ENCODE results near the gene ZNF146. TPM values are rescaled to one million over a fixed set of nuclear protein-coding genes. Genes with fewer than 3 reads are reported as not detected.
"Not testable (repeated sequence)": the region's sequence is repeated elsewhere in the genome, so short reads cannot be mapped to it uniquely, and the experiment has no call there.

ZNF146 gene
- 10 to 100 TPM; 13.6 to 13.7 TPM for total RNA-seq
- polyA plus RNA-seq (2013, experiment 1 of 2), result 66.3 TPM
- polyA plus RNA-seq (2013, experiment 2 of 2), result 58.7 TPM
- total RNA-seq, result 57.3 to 328 (median 180) reads per million in 172 experiments

DNA sequence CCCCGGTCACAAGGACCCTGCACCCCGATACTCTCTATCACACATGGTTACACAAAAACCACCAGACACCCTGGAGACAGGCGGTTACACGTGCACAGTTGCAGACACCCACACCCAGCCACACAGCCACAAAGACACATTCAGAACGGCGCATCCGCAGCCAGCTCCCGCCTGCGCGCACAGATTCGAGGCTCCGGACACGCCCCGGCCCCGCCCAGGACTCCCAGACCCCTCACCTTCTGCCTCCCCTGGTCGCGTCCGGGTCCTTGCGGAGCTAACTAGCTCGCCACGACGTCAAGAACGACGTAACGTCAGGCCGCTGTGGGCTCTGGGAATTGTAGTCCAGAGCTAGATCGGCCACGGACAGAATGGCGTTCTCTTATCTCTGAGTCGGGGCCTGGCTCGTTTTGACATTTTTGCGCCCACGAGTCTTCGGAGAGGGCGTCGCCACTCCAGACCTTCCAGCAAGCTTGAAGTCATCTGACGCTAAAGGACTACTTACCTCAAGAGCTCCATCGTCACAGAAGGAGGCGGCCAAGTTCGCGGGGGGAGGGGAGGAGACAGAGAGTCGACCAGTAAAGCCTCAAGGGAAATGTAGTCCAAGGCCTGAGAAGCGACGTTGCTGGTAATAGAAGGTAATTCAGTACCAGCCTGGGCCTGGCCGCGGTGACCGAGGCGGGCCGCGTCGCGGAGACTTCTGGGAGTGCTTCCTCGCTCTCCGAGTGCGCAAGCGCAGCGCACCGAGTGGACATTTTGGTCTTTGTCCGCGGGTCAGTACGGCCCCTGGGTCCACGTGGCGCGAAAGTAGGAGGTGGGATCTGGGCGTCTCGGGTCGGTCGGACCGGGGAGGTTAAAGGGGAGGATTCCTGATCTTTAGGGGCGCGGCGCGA lies at the start of gene ZNF146, which contains the start of gene ZNF565:
Gene ZNF146 (plus strand): TSS at position 721 of the 890 bp plus-strand sequence. CDS start 21,335 bp downstream, outside the sequence.
Gene ZNF565 (minus strand): TSS at position 280 of the 890 bp plus-strand sequence. CDS start 12,680 bp downstream, outside the sequence.
- Histone ChIP-seq H3K4me3 (ENCODE audit: low read length) (peak within 1 kb of the TSS; percentile 86), H3K27ac (ENCODE audit: low read depth in 1 of 2, low read length in 2 of 2) (peak within 1 kb of the TSS; percentile 93 to 99), H3K4me1 (ENCODE audit: insufficient read depth, low read length) (peaks cover 28% of the 10 kb centered on the region), H3K36me3 (ENCODE audit: insufficient read depth, low read length) (peaks cover 4% of the 10 kb centered on the region), H3K27me3 (ENCODE audit: control insufficient read depth in 1 of 2, insufficient read depth in 2 of 2, low read length in 2 of 2) (no peaks in the 10 kb centered on the region), H3K9me3 (ENCODE audit: control insufficient read depth in 1 of 2, insufficient read depth in 1 of 2, low read length in 2 of 2) (no peaks in the 10 kb centered on the region)
- Mint-ChIP-seq H3K9me3 (no peaks in the 10 kb centered on the region), H3K27ac (no peak within 1 kb of the TSS), H3K36me3 (ENCODE audit: low read depth) (peaks cover 13% of the 10 kb centered on the region), H3K27me3 (no peaks in the 10 kb centered on the region), H3K4me3 (no peak within 1 kb of the TSS), H3K4me1 (ENCODE audit: low read depth) (peaks cover 17% of the 10 kb centered on the region)
- CTCF ChIA-PET, result interaction anchor here (1.1 to 1.6 kb wide), 4 partner anchors 74 to 759 kb away, joined by 3 to 7 read pairs (median 4); partner anchors contain the start of genes CAPNS1 and POLR2I
- peak; percentile 84 for ATAC-seq (ENCODE audit: poor library complexity)
- DNase-seq, result peak; percentile 90 to 99 (median 94)
- TF ChIP-seq CTCF (IDR thresholded peaks at IDR 0.05), result no peak
- POLR2A ChIA-PET, result interaction anchor here (0.7 to 2.3 kb wide), 25 partner anchors 12 to 1565 kb away, joined by 3 to 34 read pairs (median 7); partner anchors contain the start of genes ALKBH6, CAPNS1, POLR2I and TBCB
- intact Hi-C loops (cut with DNase I, micrococcal nuclease), result loop anchor here (1.0 to 10.0 kb wide), 15 partner anchors 72 to 1693 kb away; partner anchors contain the start of genes SIPA1L3 (in 2 of the 2), WDR87 (in 2 of the 2), ZNF566 (in 2 of the 2) and CAPNS1 (in 1 of the 2)

DNA sequence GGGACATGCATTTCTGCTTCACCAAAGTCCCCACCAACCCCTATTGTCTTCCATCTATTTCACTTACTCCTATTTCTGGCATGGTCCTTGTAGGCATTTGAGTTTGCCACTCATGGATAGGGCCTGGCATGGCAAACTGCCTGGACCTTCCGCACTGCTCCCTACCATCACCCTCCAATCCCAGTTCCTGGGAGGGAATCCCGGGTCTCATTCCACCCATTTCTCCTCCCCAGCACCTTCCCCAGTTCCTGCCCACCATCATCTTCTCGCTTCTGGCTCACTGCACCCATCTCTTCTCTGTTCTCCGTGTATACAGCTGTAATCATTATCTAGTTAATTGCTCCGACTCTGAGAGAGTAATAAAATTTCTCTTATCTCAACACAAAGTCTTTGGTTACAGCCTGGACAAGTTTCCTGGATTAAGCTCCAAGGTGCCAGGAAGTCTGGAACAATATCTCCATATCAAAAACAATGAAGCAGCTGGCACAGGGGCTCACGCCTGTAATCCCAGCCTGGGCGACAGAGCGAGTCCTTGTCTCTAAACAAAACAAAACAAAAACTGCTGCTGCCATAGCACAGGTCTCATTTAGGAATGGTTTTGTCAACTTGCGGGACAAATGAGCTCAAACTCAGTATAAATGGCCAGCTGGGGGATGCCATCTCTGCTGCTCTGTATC lies 45.7 kb upstream of the ZNF146 start:
- Histone ChIP-seq H3K27ac (ENCODE audit: low read depth in 1 of 2, low read length in 2 of 2) (no peak overlapping the region), H3K4me3 (ENCODE audit: low read length) (no peak overlapping the region), H3K27me3 (ENCODE audit: control insufficient read depth in 1 of 2, insufficient read depth in 2 of 2, low read length in 2 of 2) (no peaks in the 10 kb centered on the region), H3K4me1 (ENCODE audit: insufficient read depth, low read length) (peaks cover 4% of the 10 kb centered on the region), H3K36me3 (ENCODE audit: insufficient read depth, low read length) (no peaks in the 10 kb centered on the region), H3K9me3 (ENCODE audit: control insufficient read depth in 1 of 2, insufficient read depth in 1 of 2, low read length in 2 of 2) (no peaks in the 10 kb centered on the region)
- Mint-ChIP-seq H3K36me3 (ENCODE audit: low read depth) (no peaks in the 10 kb centered on the region), H3K27me3 (no peaks in the 10 kb centered on the region), H3K27ac (no peak overlapping the region), H3K4me3 (no peak overlapping the region), H3K4me1 (ENCODE audit: low read depth) (peaks cover 4% of the 10 kb centered on the region), H3K9me3 (no peaks in the 10 kb centered on the region)
- POLR2A ChIA-PET, result interaction anchor here (1.4 to 2.3 kb wide), 2 partner anchors 41 to 54 kb away, joined by 7 to 12 read pairs; partner anchors contain the start of genes POLR2I and TBCB
- ATAC-seq (ENCODE audit: poor library complexity) (no peak), DNase-seq (no peak)
- intact Hi-C loops (cut with DNase I, micrococcal nuclease), result no loop called here
- TF ChIP-seq CTCF (IDR thresholded peaks at IDR 0.05), result no peak
- CTCF ChIA-PET, result interaction anchor here (2.0 kb wide), 1 partner anchor 41 kb away, joined by 19 read pairs; no protein-coding TSS in a partner anchor

GRCh38 chr19:36172852-36173251 lies 42.1 kb upstream of the ZNF146 start:
- Histone ChIP-seq H3K27me3 (ENCODE audit: control insufficient read depth in 1 of 2, insufficient read depth in 2 of 2, low read length in 2 of 2) (no peaks in the 10 kb centered on the region), H3K4me1 (ENCODE audit: insufficient read depth, low read length) (peaks cover 4% of the 10 kb centered on the region), H3K27ac (ENCODE audit: low read depth in 1 of 2, low read length in 2 of 2) (no peak overlapping the region), H3K9me3 (ENCODE audit: control insufficient read depth in 1 of 2, insufficient read depth in 1 of 2, low read length in 2 of 2) (no peaks in the 10 kb centered on the region), H3K36me3 (ENCODE audit: insufficient read depth, low read length) (no peaks in the 10 kb centered on the region), H3K4me3 (ENCODE audit: low read length) (no peak overlapping the region)
- Mint-ChIP-seq H3K27me3 (no peaks in the 10 kb centered on the region), H3K27ac (no peak overlapping the region), H3K9me3 (no peaks in the 10 kb centered on the region), H3K4me1 (ENCODE audit: low read depth) (peaks cover 4% of the 10 kb centered on the region), H3K36me3 (ENCODE audit: low read depth) (no peaks in the 10 kb centered on the region), H3K4me3 (no peak overlapping the region)
- ChIA-PET CTCF (interaction anchor here (1.7 kb wide), 1 partner anchor 45 kb away, joined by 4 read pairs; no protein-coding TSS in a partner anchor), POLR2A (interaction anchor here (0.6 to 1.3 kb wide), 2 partner anchors 33 to 47 kb away, joined by 3 read pairs; partner anchors contain the start of gene CAPNS1)
- TF ChIP-seq CTCF (IDR thresholded peaks at IDR 0.05), result no peak
- ATAC-seq (ENCODE audit: poor library complexity) (no peak), DNase-seq (no peak)
- intact Hi-C loops (cut with DNase I, micrococcal nuclease), result loop anchor here in 1 of 2 experiments (2.0 to 5.0 kb wide), 2 partner anchors 112 to 216 kb away; no protein-coding TSS in a partner anchor

GRCh38 chr19:36173846-36174245 lies 41.1 kb upstream of the ZNF146 start:
- H3K4me3 Mint-ChIP-seq; H3K27ac ChIP-seq (ENCODE audit: low read depth in 1 of 2, low read length in 2 of 2); H3K4me1 Mint-ChIP-seq (ENCODE audit: low read depth); H3K27me3 ChIP-seq (ENCODE audit: control insufficient read depth in 1 of 2, insufficient read depth in 2 of 2, low read length in 2 of 2); H3K4me3 ChIP-seq (ENCODE audit: low read length); H3K4me1 ChIP-seq (ENCODE audit: insufficient read depth, low read length); H3K9me3 ChIP-seq (ENCODE audit: control insufficient read depth in 1 of 2, insufficient read depth in 1 of 2, low read length in 2 of 2); H3K9me3 Mint-ChIP-seq; H3K27ac Mint-ChIP-seq; H3K27me3 Mint-ChIP-seq; H3K36me3 ChIP-seq (ENCODE audit: insufficient read depth, low read length); ATAC-seq (ENCODE audit: poor library complexity); H3K36me3 Mint-ChIP-seq (ENCODE audit: low read depth); DNase-seq: not testable (repeated sequence)
- CTCF ChIA-PET, result interaction anchor here (1.7 kb wide), 1 partner anchor 46 kb away, joined by 4 read pairs; no protein-coding TSS in a partner anchor
- intact Hi-C loops (cut with DNase I, micrococcal nuclease), result loop anchor here in 1 of 2 experiments (2.0 to 5.0 kb wide), 2 partner anchors 113 to 217 kb away; no protein-coding TSS in a partner anchor
- POLR2A ChIA-PET, result interaction anchor here (1.3 kb wide), 1 partner anchor 48 kb away, joined by 3 read pairs; no protein-coding TSS in a partner anchor
